ENCODE results near the gene CHAF1A.

Gene CHAF1A

DNA sequence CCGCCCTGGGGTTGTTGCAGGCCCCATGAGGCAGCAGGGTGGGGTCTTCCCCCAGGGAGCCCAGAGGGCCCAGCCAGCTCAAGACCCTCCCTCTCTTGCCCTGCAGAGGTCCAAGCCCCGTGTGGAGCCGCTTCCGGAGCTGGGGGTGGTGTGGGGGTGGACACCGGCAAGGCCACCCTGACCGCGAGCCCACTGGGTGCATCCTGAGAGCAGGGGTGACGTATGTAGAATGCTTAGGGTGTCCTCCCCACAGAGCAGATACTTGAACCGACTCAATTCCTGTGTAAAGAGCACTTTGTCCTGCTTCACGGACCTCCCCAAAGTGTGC, 40.3 kb downstream of the CHAF1A start:
- no peak for DNase-seq (ENCODE audit: low read depth)

DNA sequence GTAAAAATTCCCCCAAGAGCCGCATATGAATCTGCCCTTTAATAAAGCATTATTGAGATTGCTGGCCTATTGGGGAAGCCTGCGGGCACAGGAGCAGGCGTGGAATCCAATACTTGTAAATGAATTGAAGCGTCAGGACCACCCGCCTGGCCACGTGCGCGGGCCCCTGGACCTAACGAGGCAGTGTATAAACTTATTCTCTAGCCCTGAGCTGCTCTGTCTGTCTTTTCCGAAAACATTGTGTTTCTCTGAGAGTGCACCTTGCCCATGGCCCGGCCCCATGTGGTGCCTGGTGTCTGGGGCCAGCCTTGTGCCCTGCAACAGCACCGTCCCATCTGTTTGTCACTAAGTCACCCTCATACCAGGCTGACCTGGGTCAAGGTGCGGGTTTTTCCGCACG, 40.7 kb downstream of the CHAF1A start:
- no peak for DNase-seq (ENCODE audit: low read depth)

- no peak for DNase-seq (ENCODE audit: low read depth)
Measured at GRCh38 chr19:4443966-4444764, 41.7 kb downstream of the CHAF1A start.

DNA sequence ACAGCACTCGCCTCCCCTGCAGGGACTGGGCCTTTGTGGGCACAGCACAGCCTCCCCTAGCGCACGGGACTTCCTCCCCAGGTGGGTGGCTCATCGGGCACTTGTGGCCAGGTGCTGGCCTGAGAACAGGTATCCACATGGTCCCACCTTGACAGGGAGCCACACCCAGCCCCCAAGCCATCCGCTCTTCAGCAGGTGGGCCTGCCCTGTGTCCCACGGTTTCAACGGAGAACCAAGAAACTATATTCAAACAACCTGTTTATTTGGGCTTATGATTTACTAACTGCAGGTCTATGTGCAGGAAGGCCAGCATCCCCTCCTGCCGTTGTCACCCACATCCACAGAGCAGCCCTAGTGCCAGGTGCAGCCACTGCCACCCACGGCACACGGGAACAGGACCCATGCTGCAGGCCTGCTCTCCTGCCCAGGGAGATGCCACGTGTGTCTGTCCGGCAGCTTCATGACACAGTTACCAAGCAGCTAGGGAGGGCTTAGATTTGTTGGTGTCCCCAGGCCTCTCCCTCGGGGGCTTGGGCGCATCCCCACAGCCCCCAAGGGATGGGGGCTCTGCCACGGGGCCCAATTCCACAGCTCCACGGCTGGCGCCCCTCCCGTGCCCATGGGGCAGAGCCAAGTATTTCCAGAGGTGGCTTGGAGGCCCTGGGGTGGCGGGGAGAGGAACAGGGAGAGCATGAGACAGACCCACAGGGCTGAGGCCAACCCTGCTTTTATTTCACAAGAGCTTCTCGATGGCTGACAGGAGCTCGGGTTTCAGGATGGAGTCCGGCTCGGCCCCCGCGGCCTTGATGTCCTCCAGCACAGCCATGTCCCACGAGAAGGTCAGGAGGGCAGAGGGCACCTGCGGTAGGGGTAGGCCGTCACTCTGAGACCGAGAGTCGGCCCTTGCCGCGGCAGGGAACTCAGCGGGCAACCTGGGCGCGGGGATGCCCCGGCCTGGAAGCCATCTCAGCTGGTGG, 42.6 kb downstream of the CHAF1A start:
- no peak for DNase-seq (ENCODE audit: low read depth)

DNA sequence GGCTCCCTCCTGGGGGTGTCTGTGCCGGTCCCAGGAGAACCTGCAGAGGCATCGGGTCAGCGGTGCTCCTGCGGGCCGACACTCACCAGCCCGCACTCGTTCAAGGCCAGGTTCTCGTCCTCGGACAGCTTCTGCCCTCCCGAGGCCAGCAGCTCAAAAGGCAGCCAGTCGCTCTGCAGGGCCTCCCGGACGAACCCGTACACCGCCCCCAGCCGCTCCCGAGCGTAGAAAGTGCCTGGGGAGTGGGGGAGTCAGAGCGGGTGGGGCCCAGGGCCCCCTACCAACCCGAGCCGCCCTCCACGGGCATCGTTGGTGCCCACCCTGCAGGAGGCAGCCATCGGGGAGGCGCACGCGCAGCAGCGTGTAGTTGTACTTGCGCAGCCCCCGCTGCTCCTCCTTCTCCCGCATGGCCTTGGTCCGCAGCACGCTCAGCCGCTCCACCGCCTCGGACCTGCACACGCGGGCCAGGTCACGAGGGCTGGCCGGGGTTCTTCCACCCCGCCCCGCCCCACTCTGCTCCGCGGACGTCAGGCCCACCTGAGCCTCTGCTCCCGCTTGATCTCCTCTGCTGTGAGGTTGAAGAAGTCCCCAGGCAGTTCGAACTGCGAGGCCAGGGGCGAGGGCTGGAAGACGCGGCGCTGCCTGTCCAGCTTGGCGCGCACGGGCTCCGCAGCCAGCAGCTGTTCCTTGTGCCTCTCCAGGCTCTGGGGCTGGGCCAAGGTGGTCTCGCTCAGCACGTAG, 43.7 kb downstream of the CHAF1A start:
- DNase-seq (ENCODE audit: low read depth) = no peak

DNA sequence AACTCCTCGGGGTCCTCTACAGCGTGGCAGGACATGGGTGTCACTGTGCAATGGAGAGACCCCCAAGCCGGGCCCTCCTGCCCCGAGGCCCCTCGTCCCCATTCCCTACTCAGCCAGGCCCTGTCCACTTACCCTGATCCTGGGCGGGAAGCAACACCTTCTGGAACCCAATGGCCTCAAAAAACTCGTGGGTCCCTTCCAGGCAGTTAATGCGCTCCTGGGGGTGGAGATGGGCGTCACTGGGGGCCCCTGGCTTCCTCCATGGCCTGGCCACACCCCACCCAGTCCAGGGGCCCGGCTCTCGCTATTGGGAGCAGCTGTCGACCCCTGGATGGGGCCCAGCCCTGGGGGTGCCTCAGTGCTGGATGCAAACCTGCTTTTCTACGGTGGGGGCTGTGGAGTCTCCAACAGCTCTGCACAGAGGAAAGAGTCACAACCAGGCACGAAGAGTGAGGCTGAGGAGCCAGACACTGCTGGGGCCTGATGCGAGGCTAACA, 44.3 kb downstream of the CHAF1A start:
- DNase-seq (ENCODE audit: low read depth) = no peak

DNA sequence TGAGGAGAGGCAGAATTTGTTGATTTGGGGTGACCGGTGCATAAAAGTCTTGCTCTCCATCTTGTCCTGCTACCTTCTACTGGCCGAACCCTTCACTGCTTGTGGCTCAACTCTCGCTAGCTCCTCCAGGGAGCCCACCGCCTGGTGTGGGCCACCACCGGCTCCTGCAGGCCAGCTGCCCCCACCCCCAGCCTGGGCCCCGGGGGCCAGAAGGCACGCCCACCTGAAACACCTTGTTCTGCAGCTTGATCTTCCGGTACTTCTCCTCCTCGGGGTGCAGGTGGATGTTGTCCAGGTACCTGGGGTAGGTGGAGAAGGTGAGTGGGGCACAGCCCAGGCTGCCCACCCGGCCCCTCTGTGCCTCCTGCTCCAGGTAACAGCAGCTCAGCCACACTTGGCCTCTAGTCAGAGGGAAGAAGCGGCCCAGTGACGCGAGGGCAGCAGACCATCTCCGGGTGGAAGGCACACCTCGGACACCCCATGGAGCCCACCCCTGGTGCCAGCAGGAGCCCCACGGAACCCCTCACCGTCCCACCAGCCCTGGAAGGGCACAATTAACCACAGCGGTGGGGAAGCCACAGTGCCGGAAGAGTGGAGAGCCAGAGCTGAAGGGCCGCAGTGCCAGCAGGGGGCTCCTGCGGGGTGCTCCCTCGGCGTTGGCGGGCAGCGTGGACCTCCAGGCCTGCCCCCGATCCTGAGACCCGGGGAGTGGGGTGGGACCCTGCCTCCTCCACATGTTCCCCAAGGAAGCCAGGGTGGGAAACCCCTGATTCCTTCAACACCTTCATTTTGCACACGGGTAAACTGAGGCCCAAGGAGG, 45.1 kb downstream of the CHAF1A start:
- no peak for DNase-seq (ENCODE audit: low read depth)

GRCh38 chr19:4448147-4448985, 45.9 kb downstream of the CHAF1A start:
- DNase-seq (ENCODE audit: low read depth) = no peak

DNA sequence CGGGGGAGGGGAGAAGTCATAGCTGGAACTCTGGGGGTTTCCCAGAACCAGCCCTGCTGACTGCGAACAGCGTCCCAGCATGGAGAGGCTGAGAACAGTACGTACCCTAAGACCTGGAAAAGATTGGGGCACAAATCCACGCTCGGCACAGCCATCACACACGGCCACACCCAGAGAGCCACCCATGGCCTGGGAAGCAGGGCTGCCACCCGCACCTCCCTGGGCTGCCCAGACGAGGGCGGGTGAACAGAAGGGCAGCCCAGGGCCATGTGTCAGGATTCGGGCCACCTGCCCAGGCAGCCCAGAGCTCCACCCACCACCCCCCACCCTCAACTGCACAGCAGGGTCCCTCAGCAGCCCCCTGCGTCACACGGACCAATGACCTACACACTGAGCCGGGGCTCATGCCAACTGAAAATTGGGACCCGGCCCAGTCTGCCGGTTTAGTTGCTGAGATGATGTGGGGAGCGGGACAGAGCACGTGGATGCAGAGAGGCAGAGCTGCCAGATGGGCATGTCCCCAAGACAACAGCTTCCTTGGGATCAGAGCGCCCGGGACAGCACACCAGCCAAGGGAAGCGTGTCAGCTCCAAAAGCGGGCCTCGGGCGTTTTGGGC, 46.7 kb downstream of the CHAF1A start:
- DNase-seq (ENCODE audit: low read depth) = no peak

DNA sequence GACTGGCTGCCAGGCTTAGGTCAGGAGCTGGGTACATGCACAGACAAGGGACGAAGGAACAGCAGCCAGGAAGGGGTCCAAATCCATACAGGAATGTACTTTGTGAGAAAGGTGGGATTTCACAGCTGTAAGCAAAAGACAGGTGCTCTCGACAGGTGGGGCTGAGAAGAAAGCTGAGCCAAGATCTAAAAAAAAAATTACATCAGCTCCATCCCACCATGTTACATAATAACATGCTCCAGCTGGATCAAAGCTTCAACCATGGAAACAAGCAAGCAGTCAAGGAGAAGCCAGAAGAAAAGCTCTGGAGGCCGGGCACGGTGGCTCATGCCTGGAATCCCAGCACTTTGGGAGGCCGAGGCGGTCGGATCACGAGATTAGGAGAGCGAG, 47.2 kb downstream of the CHAF1A start:
- DNase-seq (ENCODE audit: low read depth) = no peak

DNA sequence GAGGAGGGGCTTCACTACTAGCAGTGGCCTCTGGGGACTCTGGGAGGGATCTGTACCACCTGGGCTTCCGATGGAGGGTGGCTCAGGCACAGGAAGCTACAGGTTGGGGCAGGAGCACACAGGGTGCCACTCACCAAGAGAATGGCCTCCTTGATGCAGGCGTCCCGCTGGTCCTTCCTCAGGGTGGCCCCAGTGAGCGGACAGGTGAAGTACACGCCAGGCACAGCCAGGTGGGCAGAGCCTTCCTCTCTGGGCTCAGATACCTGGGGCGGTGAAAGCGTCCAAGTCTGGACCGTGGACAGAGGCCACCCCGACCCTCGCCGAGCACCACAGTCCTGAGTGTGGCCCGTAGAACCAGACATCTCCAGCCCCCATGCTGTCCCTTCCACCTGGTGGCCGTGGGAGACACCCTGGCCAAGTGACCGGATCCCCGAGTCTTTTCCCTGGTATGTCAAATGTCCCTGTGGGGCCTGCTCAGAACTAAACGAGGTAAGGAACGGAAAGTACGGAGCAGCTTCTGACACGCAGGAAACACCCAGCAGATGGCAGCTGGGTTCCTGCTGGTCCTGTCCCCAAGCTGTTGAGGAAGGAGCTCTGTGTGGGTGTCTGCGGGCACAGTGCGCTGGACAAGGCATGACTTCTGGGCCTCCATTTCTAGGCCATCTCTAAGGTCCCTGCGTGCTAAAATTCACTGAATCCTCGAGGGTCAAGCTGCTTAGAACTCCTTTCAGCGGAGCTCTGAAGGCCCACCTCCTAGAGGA, 50.0 kb downstream of the CHAF1A start:
- no peak for DNase-seq (ENCODE audit: low read depth)

DNA sequence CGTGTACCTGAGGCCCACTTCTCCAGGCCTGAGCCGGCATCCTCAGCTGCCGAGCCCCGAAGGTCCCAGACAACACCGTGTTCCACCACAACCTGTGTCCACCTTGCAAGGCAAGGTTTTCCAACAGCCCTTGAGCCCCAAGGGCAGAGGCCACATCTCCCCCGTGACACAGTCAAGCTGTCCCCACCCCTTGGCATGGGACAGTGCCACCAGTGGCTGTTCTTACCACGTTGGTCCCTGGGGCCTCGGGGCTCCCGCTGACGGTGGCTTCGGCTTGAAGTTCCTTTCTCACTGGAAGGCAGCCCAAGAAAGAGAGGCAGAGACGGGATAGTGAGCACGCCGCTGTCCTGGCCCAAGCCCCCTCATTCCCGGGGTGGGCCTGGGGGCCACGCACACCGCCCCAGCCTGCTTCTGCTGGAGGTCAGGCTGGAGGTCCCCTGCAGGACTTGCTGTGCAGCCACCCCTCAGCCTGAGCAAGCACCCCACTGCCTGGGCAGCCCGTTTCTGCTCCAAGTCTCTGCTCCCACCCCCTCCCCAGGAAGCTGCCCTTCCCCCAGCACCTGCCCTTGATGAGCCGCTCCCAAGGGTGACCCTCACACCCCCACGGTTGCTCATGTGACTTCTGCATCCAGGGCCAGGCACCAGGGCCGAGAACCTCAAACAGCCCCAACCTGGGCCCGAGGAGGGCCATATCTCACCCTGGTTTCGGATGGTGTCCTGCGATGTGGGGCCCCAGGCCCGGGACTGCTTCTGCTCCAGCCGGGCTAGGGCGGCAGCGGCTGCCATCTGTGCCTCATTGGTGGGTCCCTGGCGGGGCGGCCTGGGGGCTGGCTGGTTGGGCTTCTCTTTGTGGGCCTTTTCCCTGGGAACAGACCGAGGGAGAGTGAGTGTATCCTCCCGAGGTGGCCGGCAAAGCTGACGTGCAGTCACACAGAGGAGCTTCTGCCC, 51.1 kb downstream of the CHAF1A start:
- no peak for DNase-seq (ENCODE audit: low read depth)

- no peak for DNase-seq (ENCODE audit: low read depth)
Measured at GRCh38 chr19:4454747-4455718, 52.6 kb downstream of the CHAF1A start.

- DNase-seq (ENCODE audit: low read depth) = no peak
Measured at GRCh38 chr19:4455719-4456475, 53.5 kb downstream of the CHAF1A start.

DNA sequence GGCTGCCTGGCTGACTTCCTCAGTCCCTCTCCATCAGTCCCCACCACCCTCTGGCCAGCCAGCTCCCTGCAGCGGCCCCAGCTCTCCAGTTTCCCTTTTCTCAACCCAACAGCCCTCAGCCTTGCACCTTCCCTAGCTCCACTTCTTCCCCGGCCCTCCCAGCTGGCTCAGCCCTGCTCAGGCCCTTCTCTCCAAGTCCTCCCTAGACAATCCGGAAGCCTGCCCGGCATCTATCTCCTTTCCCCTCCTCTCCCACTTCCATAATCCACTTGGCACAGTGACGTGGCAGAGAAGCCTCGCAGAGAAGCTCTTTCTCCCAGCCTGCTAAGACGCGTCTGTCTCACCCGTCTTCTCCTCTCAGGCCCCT, 54.0 kb downstream of the CHAF1A start:
- no peak for DNase-seq (ENCODE audit: low read depth)

All from activated gamma-delta T cell treated with anti-CD3 and anti-CD28 coated beads, Interleukin-2, amount 50 U/mL, for 16 hours (primary cell).